ENCODE data around the gene ATP2B2.
A peak's percentile ranks its signal among the peaks of the same experiment; 100 is the strongest.

The ATP2B2 gene

DNA sequence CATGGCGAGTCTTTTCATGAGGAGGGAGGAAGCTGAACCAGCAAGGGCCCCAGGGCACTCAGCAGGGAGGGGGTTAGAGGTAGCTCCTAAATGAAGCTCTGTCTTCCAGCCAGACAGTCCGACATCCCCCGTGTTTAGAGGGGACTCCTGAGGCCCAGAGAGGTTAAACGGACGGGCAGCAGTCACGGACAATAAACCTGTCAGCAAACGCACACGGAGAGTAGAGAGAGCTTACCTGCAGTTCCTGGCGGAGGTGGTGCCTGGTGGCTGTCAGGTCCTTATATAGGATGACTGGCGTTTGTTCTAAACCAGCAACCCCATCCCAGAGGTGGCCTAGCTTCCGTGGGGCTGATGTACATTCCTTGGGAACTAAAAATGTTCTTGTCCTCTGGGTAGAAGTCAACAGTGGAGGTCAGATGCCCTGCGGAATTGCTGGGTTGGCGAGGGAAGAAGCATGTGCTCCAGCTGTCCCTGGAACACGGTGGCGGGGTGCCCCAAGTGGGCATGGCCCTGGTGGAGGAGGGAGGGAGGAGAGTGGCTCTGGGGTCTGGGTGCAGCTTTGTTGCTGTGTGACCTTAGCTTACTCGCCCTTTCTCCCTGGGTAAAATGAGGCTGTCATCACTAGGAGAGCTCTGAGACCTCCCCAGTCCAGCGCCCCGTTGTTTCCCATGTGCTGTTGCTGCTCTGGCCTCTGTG, 214.8 kb downstream of the ATP2B2 start:
- H3K36me3 ChIP-seq (ENCODE audit: control insufficient read depth in 2 of 2, insufficient read depth in 1 of 2, low read length in 2 of 2) = peaks cover 12 to 79% of the 10 kb centered on the region in 2 experiments; a peak in 2 of 3 replicates
- peaks cover 7% of the 10 kb centered on the region; the same call in 1 of the 2 replicates for H3K4me1 ChIP-seq (ENCODE audit: control insufficient read depth, insufficient read depth, low read length)
- ChIA-PET POLR2A (interaction anchor here (1.1 to 1.9 kb wide), 2 partner anchors 30 to 42 kb away, joined by 4 to 5 read pairs; partner anchors contain the start of genes SEC13 and TATDN2), CTCF (interaction anchor here (0.6 kb wide), 1 partner anchor 103 kb away, joined by 3 read pairs; no protein-coding TSS in a partner anchor)
- no peaks in the 10 kb centered on the region for H3K9me3 ChIP-seq (ENCODE audit: control insufficient read depth, insufficient read depth, low read depth, low read length)
- no peak overlapping the region for H3K4me3 ChIP-seq (ENCODE audit: low read depth, low read length)
- no peak overlapping the region for H3K27ac ChIP-seq (ENCODE audit: extremely low read depth, low read depth, low read length)
- TF ChIP-seq PBX3 (CRISPR knock-in tag; IDR thresholded peaks at IDR 0.05) (no peak), ZNF530 (tag by site-specific recombination; IDR thresholded peaks at IDR 0.05; ENCODE audit: low read depth) (no peak), ZNF302 (tag by site-specific recombination; IDR thresholded peaks at IDR 0.05; ENCODE audit: low read depth) (no peak), ZNF239 (tag by site-specific recombination; IDR thresholded peaks at IDR 0.05) (no peak), ZNF133 (tag by site-specific recombination; IDR thresholded peaks at IDR 0.05) (no peak), ZNF664 (tag by site-specific recombination; IDR thresholded peaks at IDR 0.05) (no peak), ZNF211 (tag by site-specific recombination; IDR thresholded peaks at IDR 0.05; ENCODE audit: low read depth) (no peak), HOXC10 (CRISPR knock-in tag; IDR thresholded peaks at IDR 0.05) (no peak), ZNF184 (tag by site-specific recombination; IDR thresholded peaks at IDR 0.05) (no peak), ZNF391 (tag by site-specific recombination; IDR thresholded peaks at IDR 0.05; ENCODE audit: borderline replicate concordance, low read depth) (no peak), ZNF549 (tag by site-specific recombination; IDR thresholded peaks at IDR 0.05) (no peak)

DNA sequence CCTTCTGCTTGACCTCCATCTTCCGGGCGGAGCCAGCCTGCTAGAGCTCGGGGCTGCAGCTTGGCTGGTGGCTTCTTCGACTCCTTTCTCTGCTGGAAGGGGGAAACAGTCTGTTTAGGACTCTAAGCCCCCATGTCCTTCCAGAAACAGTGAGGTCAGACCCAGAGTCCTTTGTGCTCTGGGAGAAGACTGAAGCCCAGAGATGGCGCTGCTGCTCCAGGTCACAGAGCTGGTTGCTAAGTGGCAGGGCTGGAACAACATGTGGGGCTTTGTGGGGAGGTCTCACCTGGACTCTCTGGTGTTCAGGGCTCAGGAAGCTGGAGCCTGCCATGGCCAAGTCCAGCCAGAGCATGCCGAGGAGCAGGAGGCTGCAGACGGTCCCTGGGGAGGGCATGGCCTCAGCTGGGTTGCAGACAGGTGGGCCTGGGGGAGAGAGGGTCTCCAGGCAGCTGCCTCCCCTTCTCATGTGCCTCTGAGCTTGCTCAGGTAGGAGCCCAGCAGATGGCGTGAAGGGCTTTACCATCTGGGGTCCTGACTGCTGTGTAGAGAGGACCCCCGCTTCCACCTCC, 215.5 kb downstream of the ATP2B2 start:
- ChIA-PET POLR2A (interaction anchor here (1.1 to 1.9 kb wide), 2 partner anchors 31 to 41 kb away, joined by 4 to 5 read pairs; partner anchors contain the start of genes SEC13 and TATDN2), CTCF (interaction anchor here (0.6 kb wide), 2 partner anchors 33 to 103 kb away, joined by 3 read pairs; no protein-coding TSS in a partner anchor)
- no peaks in the 10 kb centered on the region for H3K9me3 ChIP-seq (ENCODE audit: control insufficient read depth, insufficient read depth, low read depth, low read length)
- no peak overlapping the region for H3K4me3 ChIP-seq (ENCODE audit: low read depth, low read length)
- peaks cover 7% of the 10 kb centered on the region; the same call in 1 of the 2 replicates for H3K4me1 ChIP-seq (ENCODE audit: control insufficient read depth, insufficient read depth, low read length)
- TF ChIP-seq GLIS2 (tag by site-specific recombination; IDR thresholded peaks at IDR 0.05) (0 out of 2 replicates have a peak, but pooled peaks have one; percentile 18), ZNF202 (tag by site-specific recombination; IDR thresholded peaks at IDR 0.05; ENCODE audit: borderline replicate concordance) (no peak)
- H3K36me3 ChIP-seq (ENCODE audit: control insufficient read depth in 2 of 2, insufficient read depth in 1 of 2, low read length in 2 of 2) = peaks cover 4 to 80% of the 10 kb centered on the region in 2 experiments; a peak in 2 of 3 replicates
- no peak overlapping the region for H3K27ac ChIP-seq (ENCODE audit: extremely low read depth, low read depth, low read length)

- peaks cover 3 to 79% of the 10 kb centered on the region in 2 experiments; a peak in 1 of 3 replicates for H3K36me3 ChIP-seq (ENCODE audit: control insufficient read depth in 2 of 2, insufficient read depth in 1 of 2, low read length in 2 of 2)
- ChIA-PET POLR2A (interaction anchor here (1.9 kb wide), 1 partner anchor 41 kb away, joined by 5 read pairs; the partner anchor contains the start of gene TATDN2), CTCF (interaction anchor here (0.6 kb wide), 1 partner anchor 34 kb away, joined by 3 read pairs; no protein-coding TSS in a partner anchor)
- H3K27ac ChIP-seq (ENCODE audit: extremely low read depth, low read depth, low read length) = no peak overlapping the region
- peaks cover 7% of the 10 kb centered on the region; the same call in 1 of the 2 replicates for H3K4me1 ChIP-seq (ENCODE audit: control insufficient read depth, insufficient read depth, low read length)
- no peak overlapping the region for H3K4me3 ChIP-seq (ENCODE audit: low read depth, low read length)
- H3K9me3 ChIP-seq (ENCODE audit: control insufficient read depth, insufficient read depth, low read depth, low read length) = no peaks in the 10 kb centered on the region
- TF ChIP-seq ZNF148 (tag by site-specific recombination; IDR thresholded peaks at IDR 0.05; ENCODE audit: borderline replicate concordance) (no peak), EGR2 (tag by site-specific recombination; IDR thresholded peaks at IDR 0.05; ENCODE audit: low read depth) (peak; percentile 91), ZNF624 (tag by site-specific recombination; IDR thresholded peaks at IDR 0.05) (no peak), ZFHX2 (tag by site-specific recombination; conservative IDR thresholded peaks at IDR 0.05) (peak; percentile 77), PRDM4 (tag by site-specific recombination; IDR thresholded peaks at IDR 0.05) (no peak)
Measured at GRCh38 chr3:10289077-10289476, 216.3 kb downstream of the ATP2B2 start.
